Measurements from ENCODE around the gene FETUB. TPM values are rescaled to one million over a fixed set of nuclear protein-coding genes. Genes with fewer than 3 reads are reported as not detected.
"Not testable (repeated sequence)": the region's sequence is repeated elsewhere in the genome, so short reads cannot be mapped to it uniquely, and the experiment has no call there.

Gene FETUB
- total RNA-seq, 2 experiments from 2014 or later, result not detected

- Mint-ChIP-seq H3K9me3 (no peaks in the 10 kb centered on the region), H3K27me3 (peaks cover 18% of the 10 kb centered on the region), H3K4me1 (ENCODE audit: low read depth) (no peaks in the 10 kb centered on the region), H3K36me3 (ENCODE audit: low read depth) (no peaks in the 10 kb centered on the region), H3K27ac (no peak overlapping the region), H3K4me3 (no peak overlapping the region)
- peaks cover 0 to 2% of the 10 kb centered on the region in 2 experiments for H3K27me3 ChIP-seq (ENCODE audit: control insufficient read depth in 1 of 2, insufficient read depth in 2 of 2, low read length in 2 of 2)
- no peaks in the 10 kb centered on the region for H3K9me3 ChIP-seq (ENCODE audit: control insufficient read depth in 1 of 2, insufficient read depth in 1 of 2, low read length in 2 of 2)
- H3K4me1 ChIP-seq (ENCODE audit: insufficient read depth, low read length), result no peaks in the 10 kb centered on the region
- DNase-seq (no peak), ATAC-seq (ENCODE audit: poor library complexity) (no peak)
- no peak overlapping the region for H3K27ac ChIP-seq (ENCODE audit: low read depth in 1 of 2, low read length in 2 of 2)
- ChIA-PET CTCF (no interaction called here), POLR2A (no interaction called here)
- no peak for TF ChIP-seq CTCF (IDR thresholded peaks at IDR 0.05)
- intact Hi-C loops (cut with DNase I, micrococcal nuclease), result no loop called here
- H3K4me3 ChIP-seq (ENCODE audit: low read length), result no peak overlapping the region
- H3K36me3 ChIP-seq (ENCODE audit: insufficient read depth, low read length), result no peaks in the 10 kb centered on the region
Observed at GRCh38 chr3:186633481-186633880, 6.7 kb upstream of the FETUB start.

- DNase-seq; intact Hi-C loops (cut with DNase I, micrococcal nuclease); CTCF ChIA-PET; H3K27ac Mint-ChIP-seq; H3K36me3 ChIP-seq (ENCODE audit: insufficient read depth, low read length); H3K9me3 Mint-ChIP-seq; POLR2A ChIA-PET; ATAC-seq (ENCODE audit: poor library complexity); H3K27ac ChIP-seq (ENCODE audit: low read depth in 1 of 2, low read length in 2 of 2); H3K27me3 ChIP-seq (ENCODE audit: control insufficient read depth in 1 of 2, insufficient read depth in 2 of 2, low read length in 2 of 2); H3K4me1 Mint-ChIP-seq (ENCODE audit: low read depth); H3K36me3 Mint-ChIP-seq (ENCODE audit: low read depth); H3K4me1 ChIP-seq (ENCODE audit: insufficient read depth, low read length); H3K4me3 ChIP-seq (ENCODE audit: low read length); H3K9me3 ChIP-seq (ENCODE audit: control insufficient read depth in 1 of 2, insufficient read depth in 1 of 2, low read length in 2 of 2); H3K4me3 Mint-ChIP-seq: not testable (repeated sequence)
- H3K27me3 Mint-ChIP-seq, result peaks cover 24% of the 10 kb centered on the region
Observed at GRCh38 chr3:186634207-186634606, 6.0 kb upstream of the FETUB start.

- Histone ChIP-seq H3K36me3 (ENCODE audit: insufficient read depth, low read length) (no peaks in the 10 kb centered on the region), H3K4me3 (ENCODE audit: low read length) (no peak overlapping the region), H3K9me3 (ENCODE audit: control insufficient read depth in 1 of 2, insufficient read depth in 1 of 2, low read length in 2 of 2) (no peaks in the 10 kb centered on the region), H3K4me1 (ENCODE audit: insufficient read depth, low read length) (no peaks in the 10 kb centered on the region), H3K27me3 (ENCODE audit: control insufficient read depth in 1 of 2, insufficient read depth in 2 of 2, low read length in 2 of 2) (peaks cover 0 to 5% of the 10 kb centered on the region in 2 experiments), H3K27ac (ENCODE audit: low read depth in 1 of 2, low read length in 2 of 2) (no peak overlapping the region)
- POLR2A ChIA-PET, result no interaction called here
- CTCF ChIA-PET, result no interaction called here
- DNase-seq (no peak), ATAC-seq (ENCODE audit: poor library complexity) (no peak)
- no peaks in the 10 kb centered on the region for H3K36me3 Mint-ChIP-seq (ENCODE audit: low read depth)
- TF ChIP-seq CTCF (IDR thresholded peaks at IDR 0.05), result no peak
- H3K27me3 Mint-ChIP-seq, result peaks cover 28% of the 10 kb centered on the region
- intact Hi-C loops (cut with DNase I, micrococcal nuclease), result no loop called here
- H3K9me3 Mint-ChIP-seq, result no peaks in the 10 kb centered on the region
- no peak overlapping the region for H3K27ac Mint-ChIP-seq
- H3K4me1 Mint-ChIP-seq (ENCODE audit: low read depth), result no peaks in the 10 kb centered on the region
- no peak overlapping the region for H3K4me3 Mint-ChIP-seq
Observed at GRCh38 chr3:186635532-186635931, 4.7 kb upstream of the FETUB start.

GRCh38 chr3:186636536-186636935 lies 3.7 kb upstream of the FETUB start:
- Mint-ChIP-seq H3K9me3 (no peaks in the 10 kb centered on the region), H3K27me3 (peaks cover 30% of the 10 kb centered on the region), H3K36me3 (ENCODE audit: low read depth) (no peaks in the 10 kb centered on the region), H3K27ac (no peak overlapping the region), H3K4me1 (ENCODE audit: low read depth) (no peaks in the 10 kb centered on the region), H3K4me3 (no peak overlapping the region)
- no peak for DNase-seq
- Histone ChIP-seq H3K4me3 (ENCODE audit: low read length) (no peak overlapping the region), H3K4me1 (ENCODE audit: insufficient read depth, low read length) (no peaks in the 10 kb centered on the region), H3K27me3 (ENCODE audit: control insufficient read depth in 1 of 2, insufficient read depth in 2 of 2, low read length in 2 of 2) (peaks cover 0 to 5% of the 10 kb centered on the region in 2 experiments), H3K9me3 (ENCODE audit: control insufficient read depth in 1 of 2, insufficient read depth in 1 of 2, low read length in 2 of 2) (no peaks in the 10 kb centered on the region), H3K27ac (ENCODE audit: low read depth in 1 of 2, low read length in 2 of 2) (no peak overlapping the region), H3K36me3 (ENCODE audit: insufficient read depth, low read length) (no peaks in the 10 kb centered on the region)
- ChIA-PET POLR2A (no interaction called here), CTCF (no interaction called here)
- no peak for TF ChIP-seq CTCF (IDR thresholded peaks at IDR 0.05)
- no peak for ATAC-seq (ENCODE audit: poor library complexity)
- intact Hi-C loops (cut with DNase I, micrococcal nuclease), result no loop called here

Data from CD4-positive, alpha-beta T cell (primary cell).